ENCODE results near the gene MBOAT2. TPM values are rescaled to one million over a fixed set of nuclear protein-coding genes. Genes with fewer than 3 reads are reported as not detected.

Gene MBOAT2
- polyA plus RNA-seq, 1 experiment, result 18.1 TPM

DNA sequence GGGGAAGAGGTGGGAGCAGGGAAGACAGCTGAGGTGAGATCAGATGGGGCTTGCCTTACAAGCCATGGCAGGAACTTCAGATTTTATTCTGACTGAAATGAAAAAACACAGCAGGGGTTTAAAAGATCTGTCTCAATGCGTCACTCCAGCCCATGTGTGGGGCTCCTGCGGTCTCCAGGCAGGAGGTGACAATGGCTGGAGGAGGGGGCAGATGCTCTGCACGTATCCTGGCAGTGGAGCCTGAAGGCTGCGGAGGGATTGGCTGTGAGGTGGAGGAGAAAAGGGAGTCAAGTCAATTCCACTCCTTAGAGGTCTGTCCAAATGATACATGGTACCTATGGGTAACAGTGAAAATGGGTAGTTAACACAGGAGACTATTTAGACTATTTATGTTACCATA, 125.6 kb downstream of the MBOAT2 start:
- no peak for DNase-seq (ENCODE audit: low read depth)
- Histone ChIP-seq H3K27me3 (ENCODE audit: control insufficient read depth, insufficient read depth, low read length) (no peaks in the 10 kb centered on the region), H3K4me3 (ENCODE audit: low read depth, low read length) (no peak overlapping the region), H3K36me3 (ENCODE audit: control insufficient read depth, insufficient read depth, low read length) (no peaks in the 10 kb centered on the region)
- CTCF ChIA-PET, result interaction anchor here (6.1 kb wide), 1 partner anchor 262 kb away, joined by 65 read pairs; no protein-coding TSS in a partner anchor
- no peak for TF ChIP-seq CTCF (IDR thresholded peaks at IDR 0.05; ENCODE audit: insufficient read depth, low read depth, low read length)
- POLR2A ChIA-PET, result no interaction called here

- Histone ChIP-seq H3K4me3 (ENCODE audit: low read depth, low read length) (no peak overlapping the region), H3K27me3 (ENCODE audit: control insufficient read depth, insufficient read depth, low read length) (no peaks in the 10 kb centered on the region), H3K36me3 (ENCODE audit: control insufficient read depth, insufficient read depth, low read length) (no peaks in the 10 kb centered on the region)
- no peak for DNase-seq (ENCODE audit: low read depth)
- TF ChIP-seq CTCF (IDR thresholded peaks at IDR 0.05; ENCODE audit: insufficient read depth, low read depth, low read length), result no peak
- CTCF ChIA-PET, result interaction anchor here (1.2 to 6.1 kb wide), 2 partner anchors 255 to 263 kb away, joined by 3 to 65 read pairs; no protein-coding TSS in a partner anchor
- POLR2A ChIA-PET, result no interaction called here
Measured at GRCh38 chr2:8877332-8877731, 126.2 kb downstream of the MBOAT2 start.

DNA sequence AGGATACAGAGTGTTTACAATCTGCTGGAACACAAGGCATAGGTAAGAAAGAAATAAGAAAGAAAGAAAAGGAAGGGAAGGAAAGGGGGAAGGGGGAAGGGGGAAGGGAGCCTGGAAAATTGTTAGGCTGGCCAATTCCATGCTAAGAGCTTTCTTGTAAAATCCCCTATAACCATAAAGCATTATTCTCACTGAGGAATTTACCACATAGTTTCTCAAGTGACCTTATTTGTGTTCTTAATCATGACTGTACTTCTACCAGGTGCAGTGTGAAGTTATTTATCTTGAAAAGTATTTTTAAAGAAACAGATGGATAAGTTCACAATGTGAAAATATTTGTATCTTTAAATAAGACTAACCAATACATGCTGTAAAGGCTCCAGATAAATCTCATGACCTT, 126.9 kb downstream of the MBOAT2 start:
- no peak for TF ChIP-seq CTCF (IDR thresholded peaks at IDR 0.05; ENCODE audit: insufficient read depth, low read depth, low read length)
- ChIA-PET CTCF (interaction anchor here (0.7 to 6.1 kb wide), 3 partner anchors 256 to 412 kb away, joined by 3 to 65 read pairs (median 3); no protein-coding TSS in a partner anchor), POLR2A (no interaction called here)
- Histone ChIP-seq H3K36me3 (ENCODE audit: control insufficient read depth, insufficient read depth, low read length) (no peaks in the 10 kb centered on the region), H3K27me3 (ENCODE audit: control insufficient read depth, insufficient read depth, low read length) (no peaks in the 10 kb centered on the region), H3K4me3 (ENCODE audit: low read depth, low read length) (no peak overlapping the region)
- no peak for DNase-seq (ENCODE audit: low read depth)

GRCh38 chr2:8872821-8873432, 130.6 kb downstream of the MBOAT2 start:
- no peak overlapping the region for H3K4me3 ChIP-seq (ENCODE audit: low read depth, low read length)
- CTCF ChIA-PET, result interaction anchor here (0.7 to 6.1 kb wide), 17 partner anchors 10 to 267 kb away, joined by 3 to 65 read pairs (median 4); no protein-coding TSS in a partner anchor
- H3K36me3 ChIP-seq (ENCODE audit: control insufficient read depth, insufficient read depth, low read length), result no peaks in the 10 kb centered on the region
- POLR2A ChIA-PET, result no interaction called here
- TF ChIP-seq CTCF (IDR thresholded peaks at IDR 0.05; ENCODE audit: insufficient read depth, low read depth, low read length), result peak; percentile 63
- peak; percentile 11 for DNase-seq (ENCODE audit: low read depth)
- no peaks in the 10 kb centered on the region for H3K27me3 ChIP-seq (ENCODE audit: control insufficient read depth, insufficient read depth, low read length)

- DNase-seq (ENCODE audit: low read depth), result no peak
- CTCF ChIA-PET, result interaction anchor here (0.6 to 0.9 kb wide), 2 partner anchors 266 to 270 kb away, joined by 3 read pairs; no protein-coding TSS in a partner anchor
- TF ChIP-seq CTCF (IDR thresholded peaks at IDR 0.05; ENCODE audit: insufficient read depth, low read depth, low read length), result no peak
- no peaks in the 10 kb centered on the region for H3K36me3 ChIP-seq (ENCODE audit: control insufficient read depth, insufficient read depth, low read length)
- no peak overlapping the region for H3K4me3 ChIP-seq (ENCODE audit: low read depth, low read length)
- POLR2A ChIA-PET, result no interaction called here
- H3K27me3 ChIP-seq (ENCODE audit: control insufficient read depth, insufficient read depth, low read length), result no peaks in the 10 kb centered on the region
Measured at GRCh38 chr2:8870441-8870840, 133.0 kb downstream of the MBOAT2 start.
